ENCODE data around the gene LONRF2.

LONRF2 gene

GRCh38 chr2:100276716-100277115 is 45.6 kb downstream of the LONRF2 start:
- H3K9me3 ChIP-seq (ENCODE audit: control insufficient read depth, low read length), result no peaks in the 10 kb centered on the region
- no peaks in the 10 kb centered on the region for H3K36me3 ChIP-seq (ENCODE audit: control insufficient read depth, insufficient read depth, low read length)

GRCh38 chr2:100275200-100275589 is 47.1 kb downstream of the LONRF2 start:
- H3K9me3 ChIP-seq (ENCODE audit: control insufficient read depth, low read length), result no peaks in the 10 kb centered on the region
- H3K4me3 ChIP-seq (ENCODE audit: insufficient read depth, low read depth, low read length, poor library complexity, severe bottlenecking), result no peak overlapping the region
- H3K27ac ChIP-seq (ENCODE audit: insufficient read depth, low read length, poor library complexity, severe bottlenecking), result no peak overlapping the region
- H3K27me3 ChIP-seq (replicated peaks; ENCODE audit: control insufficient read depth, insufficient read depth, low read length, poor library complexity, severe bottlenecking), result no peaks in the 10 kb centered on the region
- no peak for DNase-seq
- H3K36me3 ChIP-seq (ENCODE audit: control insufficient read depth, insufficient read depth, low read length), result no peaks in the 10 kb centered on the region
- no peaks in the 10 kb centered on the region for H3K4me1 ChIP-seq (ENCODE audit: control insufficient read depth, insufficient read depth, low read length, poor library complexity, severe bottlenecking)

More at GRCh38 chr2:100276716-100277115, 45.6 kb downstream of the LONRF2 start:
- no peak for DNase-seq
- H3K27ac ChIP-seq (ENCODE audit: insufficient read depth, low read length, poor library complexity, severe bottlenecking), result no peak overlapping the region
- H3K27me3 ChIP-seq (replicated peaks; ENCODE audit: control insufficient read depth, insufficient read depth, low read length, poor library complexity, severe bottlenecking), result no peaks in the 10 kb centered on the region
- H3K4me3 ChIP-seq (ENCODE audit: insufficient read depth, low read depth, low read length, poor library complexity, severe bottlenecking), result no peak overlapping the region
- H3K4me1 ChIP-seq (ENCODE audit: control insufficient read depth, insufficient read depth, low read length, poor library complexity, severe bottlenecking), result no peaks in the 10 kb centered on the region

GRCh38 chr2:100274566-100275199 is 47.6 kb downstream of the LONRF2 start:
- no peaks in the 10 kb centered on the region for H3K36me3 ChIP-seq (ENCODE audit: control insufficient read depth, insufficient read depth, low read length)
- H3K4me3 ChIP-seq (ENCODE audit: insufficient read depth, low read depth, low read length, poor library complexity, severe bottlenecking), result no peak overlapping the region
- no peaks in the 10 kb centered on the region for H3K9me3 ChIP-seq (ENCODE audit: control insufficient read depth, low read length)

DNA sequence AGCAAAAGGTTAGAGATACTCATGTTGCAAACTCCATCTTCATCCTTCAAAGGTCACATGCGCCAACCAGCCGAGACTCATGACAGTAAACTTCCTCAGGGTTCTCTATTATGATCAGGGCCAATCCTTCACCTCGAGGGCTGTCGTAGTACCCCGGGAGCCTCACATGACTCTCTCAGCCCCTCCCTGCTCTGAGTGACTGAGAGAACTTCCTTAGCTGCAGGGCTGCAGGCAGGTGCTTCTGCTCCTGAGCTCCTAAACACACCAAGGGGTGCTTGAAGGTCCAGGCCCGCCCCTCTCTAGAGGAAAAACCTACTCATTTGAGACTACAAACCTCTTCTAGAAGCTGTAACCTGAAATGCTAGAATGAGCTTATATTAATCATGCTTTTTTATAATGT is 48.2 kb downstream of the LONRF2 start:
- Histone ChIP-seq H3K27me3 (replicated peaks; ENCODE audit: control insufficient read depth, insufficient read depth, low read length, poor library complexity, severe bottlenecking) (no peaks in the 10 kb centered on the region), H3K27ac (ENCODE audit: insufficient read depth, low read length, poor library complexity, severe bottlenecking) (no peak overlapping the region), H3K4me3 (ENCODE audit: insufficient read depth, low read depth, low read length, poor library complexity, severe bottlenecking) (no peak overlapping the region), H3K4me1 (ENCODE audit: control insufficient read depth, insufficient read depth, low read length, poor library complexity, severe bottlenecking) (no peaks in the 10 kb centered on the region), H3K9me3 (ENCODE audit: control insufficient read depth, low read length) (no peaks in the 10 kb centered on the region), H3K36me3 (ENCODE audit: control insufficient read depth, insufficient read depth, low read length) (no peaks in the 10 kb centered on the region)
- no peak for DNase-seq

More at GRCh38 chr2:100274566-100275199, 47.6 kb downstream of the LONRF2 start:
- Histone ChIP-seq H3K27me3 (replicated peaks; ENCODE audit: control insufficient read depth, insufficient read depth, low read length, poor library complexity, severe bottlenecking) (no peaks in the 10 kb centered on the region), H3K4me1 (ENCODE audit: control insufficient read depth, insufficient read depth, low read length, poor library complexity, severe bottlenecking) (no peaks in the 10 kb centered on the region), H3K27ac (ENCODE audit: insufficient read depth, low read length, poor library complexity, severe bottlenecking) (no peak overlapping the region)
- DNase-seq, result no peak

DNA sequence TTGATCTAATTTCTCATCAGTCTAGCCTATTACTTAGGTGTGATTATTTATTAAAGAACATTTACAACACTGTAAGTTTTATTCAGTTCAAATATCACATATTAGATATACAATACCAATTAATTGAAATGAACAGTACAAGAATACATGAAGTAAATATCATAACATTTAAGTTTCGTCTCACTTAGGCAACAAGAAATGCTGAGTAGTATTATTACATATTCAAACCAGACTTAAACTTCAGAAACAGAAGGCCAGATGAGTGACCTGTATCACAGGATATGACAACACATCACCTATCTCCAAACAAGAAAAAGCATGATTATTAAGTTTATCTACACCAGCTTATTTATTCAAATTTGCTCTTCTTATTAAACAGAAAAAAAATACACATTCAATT is 48.9 kb downstream of the LONRF2 start:
- DNase-seq, result no peak
- H3K27ac ChIP-seq (ENCODE audit: insufficient read depth, low read length, poor library complexity, severe bottlenecking), result no peak overlapping the region
- H3K36me3 ChIP-seq (ENCODE audit: control insufficient read depth, insufficient read depth, low read length), result no peaks in the 10 kb centered on the region
- H3K4me3 ChIP-seq (ENCODE audit: insufficient read depth, low read depth, low read length, poor library complexity, severe bottlenecking), result no peak overlapping the region
- H3K4me1 ChIP-seq (ENCODE audit: control insufficient read depth, insufficient read depth, low read length, poor library complexity, severe bottlenecking), result no peaks in the 10 kb centered on the region
- no peaks in the 10 kb centered on the region for H3K27me3 ChIP-seq (replicated peaks; ENCODE audit: control insufficient read depth, insufficient read depth, low read length, poor library complexity, severe bottlenecking)
- H3K9me3 ChIP-seq (ENCODE audit: control insufficient read depth, low read length), result no peaks in the 10 kb centered on the region

DNA sequence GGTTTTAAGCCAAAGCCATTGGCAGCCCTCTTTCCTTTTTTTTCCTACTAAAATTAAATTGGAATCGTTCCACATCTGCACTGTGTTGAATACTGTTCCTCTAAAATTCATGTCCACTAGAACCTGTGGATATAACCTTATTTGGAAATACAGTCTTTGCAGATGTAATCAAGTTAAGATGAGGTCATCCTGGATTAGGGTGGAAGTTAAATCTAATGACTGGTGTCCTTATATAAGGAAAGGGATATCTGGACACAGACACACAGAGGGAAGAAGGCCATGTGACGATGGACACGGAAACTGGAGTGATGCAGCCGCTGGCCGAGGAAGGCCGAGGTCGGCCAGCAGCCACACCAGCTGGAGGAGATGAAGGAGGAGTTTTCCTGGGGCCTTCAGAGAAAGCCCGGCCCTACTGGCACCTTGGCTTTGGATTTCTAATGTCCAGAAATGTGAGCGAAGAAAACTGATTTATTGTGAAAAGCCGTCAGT is 49.4 kb downstream of the LONRF2 start:
- Histone ChIP-seq H3K4me1 (ENCODE audit: control insufficient read depth, insufficient read depth, low read length, poor library complexity, severe bottlenecking) (no peaks in the 10 kb centered on the region), H3K9me3 (ENCODE audit: control insufficient read depth, low read length) (no peaks in the 10 kb centered on the region), H3K27me3 (replicated peaks; ENCODE audit: control insufficient read depth, insufficient read depth, low read length, poor library complexity, severe bottlenecking) (no peaks in the 10 kb centered on the region), H3K4me3 (ENCODE audit: insufficient read depth, low read depth, low read length, poor library complexity, severe bottlenecking) (no peak overlapping the region), H3K36me3 (ENCODE audit: control insufficient read depth, insufficient read depth, low read length) (no peaks in the 10 kb centered on the region), H3K27ac (ENCODE audit: insufficient read depth, low read length, poor library complexity, severe bottlenecking) (no peak overlapping the region)
- no peak for DNase-seq

- DNase-seq, result no peak
- no peaks in the 10 kb centered on the region for H3K27me3 ChIP-seq (replicated peaks; ENCODE audit: control insufficient read depth, insufficient read depth, low read length, poor library complexity, severe bottlenecking)
These were observed 51.1 kb downstream of the LONRF2 start for GRCh38 chr2:100271210-100271609.

DNA sequence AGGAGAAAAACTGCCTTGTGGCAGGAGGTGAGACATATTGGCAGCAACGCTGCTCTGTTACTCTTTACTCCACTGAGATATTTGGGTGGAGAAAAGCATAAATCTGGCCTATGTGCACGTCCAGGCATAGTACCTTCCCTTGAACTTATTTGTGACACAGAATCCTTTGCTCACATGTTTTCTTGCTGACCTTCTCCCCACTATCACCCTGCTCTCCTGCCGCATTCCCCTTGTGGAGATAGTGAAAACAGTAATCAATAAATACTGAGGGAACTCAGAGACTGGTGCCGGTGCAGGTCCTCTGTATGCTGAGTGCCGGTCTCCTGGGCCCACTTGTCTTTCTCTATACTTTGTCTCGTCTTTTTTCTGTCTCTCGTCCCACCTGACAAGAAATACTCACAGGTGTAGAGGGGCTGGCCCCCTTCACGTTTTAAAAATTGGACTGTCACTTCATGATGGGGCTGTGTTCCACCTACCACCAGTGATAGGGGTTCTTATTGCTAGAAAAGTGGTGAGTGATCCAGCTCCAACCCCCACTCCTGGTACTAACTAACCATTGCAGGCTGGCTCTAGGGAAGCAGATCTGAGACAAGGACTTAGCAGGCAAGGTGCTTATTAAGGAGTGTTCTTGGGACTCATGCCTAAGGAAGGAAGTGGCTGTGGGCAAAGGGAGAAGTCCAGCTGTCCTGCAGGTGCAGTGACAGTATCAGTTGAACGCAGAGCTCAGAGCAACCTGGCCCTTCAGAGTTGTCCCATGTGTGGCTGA is 51.7 kb downstream of the LONRF2 start:
- no peaks in the 10 kb centered on the region for H3K36me3 ChIP-seq (ENCODE audit: control insufficient read depth, insufficient read depth, low read length)
- no peaks in the 10 kb centered on the region for H3K9me3 ChIP-seq (ENCODE audit: control insufficient read depth, low read length)
- no peak overlapping the region for H3K27ac ChIP-seq (ENCODE audit: insufficient read depth, low read length, poor library complexity, severe bottlenecking)
- no peak for DNase-seq
- H3K4me1 ChIP-seq (ENCODE audit: control insufficient read depth, insufficient read depth, low read length, poor library complexity, severe bottlenecking), result no peaks in the 10 kb centered on the region
- H3K27me3 ChIP-seq (replicated peaks; ENCODE audit: control insufficient read depth, insufficient read depth, low read length, poor library complexity, severe bottlenecking), result no peaks in the 10 kb centered on the region
- H3K4me3 ChIP-seq (ENCODE audit: insufficient read depth, low read depth, low read length, poor library complexity, severe bottlenecking), result no peak overlapping the region

More at GRCh38 chr2:100271210-100271609, 51.1 kb downstream of the LONRF2 start:
- Histone ChIP-seq H3K4me1 (ENCODE audit: control insufficient read depth, insufficient read depth, low read length, poor library complexity, severe bottlenecking) (no peaks in the 10 kb centered on the region), H3K27ac (ENCODE audit: insufficient read depth, low read length, poor library complexity, severe bottlenecking) (no peak overlapping the region), H3K36me3 (ENCODE audit: control insufficient read depth, insufficient read depth, low read length) (no peaks in the 10 kb centered on the region), H3K4me3 (ENCODE audit: insufficient read depth, low read depth, low read length, poor library complexity, severe bottlenecking) (no peak overlapping the region), H3K9me3 (ENCODE audit: control insufficient read depth, low read length) (no peaks in the 10 kb centered on the region)

DNA sequence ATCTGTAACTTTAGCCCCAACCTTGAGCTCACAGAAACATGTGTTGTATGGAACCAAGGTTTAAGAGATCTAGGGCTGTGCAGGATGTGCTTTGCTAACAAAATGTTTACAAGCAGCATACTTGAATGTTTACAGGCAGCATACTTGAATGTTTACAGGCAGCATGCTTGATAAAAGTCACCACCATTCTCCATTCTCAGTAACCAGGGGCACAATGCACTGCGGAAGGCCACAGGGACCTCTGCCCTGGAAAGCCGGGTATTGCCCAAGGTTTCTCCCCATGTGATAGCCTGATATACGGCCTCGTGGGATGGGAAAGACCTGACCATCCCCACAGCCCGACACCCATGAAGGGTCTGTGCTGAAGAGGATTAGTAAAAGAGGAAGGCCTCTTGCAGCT is 52.4 kb downstream of the LONRF2 start:
- Histone ChIP-seq H3K9me3 (ENCODE audit: control insufficient read depth, low read length) (no peaks in the 10 kb centered on the region), H3K27ac (ENCODE audit: insufficient read depth, low read length, poor library complexity, severe bottlenecking) (no peak overlapping the region), H3K36me3 (ENCODE audit: control insufficient read depth, insufficient read depth, low read length) (no peaks in the 10 kb centered on the region), H3K4me3 (ENCODE audit: insufficient read depth, low read depth, low read length, poor library complexity, severe bottlenecking) (no peak overlapping the region), H3K27me3 (replicated peaks; ENCODE audit: control insufficient read depth, insufficient read depth, low read length, poor library complexity, severe bottlenecking) (no peaks in the 10 kb centered on the region), H3K4me1 (ENCODE audit: control insufficient read depth, insufficient read depth, low read length, poor library complexity, severe bottlenecking) (no peaks in the 10 kb centered on the region)
- DNase-seq, result no peak

DNA sequence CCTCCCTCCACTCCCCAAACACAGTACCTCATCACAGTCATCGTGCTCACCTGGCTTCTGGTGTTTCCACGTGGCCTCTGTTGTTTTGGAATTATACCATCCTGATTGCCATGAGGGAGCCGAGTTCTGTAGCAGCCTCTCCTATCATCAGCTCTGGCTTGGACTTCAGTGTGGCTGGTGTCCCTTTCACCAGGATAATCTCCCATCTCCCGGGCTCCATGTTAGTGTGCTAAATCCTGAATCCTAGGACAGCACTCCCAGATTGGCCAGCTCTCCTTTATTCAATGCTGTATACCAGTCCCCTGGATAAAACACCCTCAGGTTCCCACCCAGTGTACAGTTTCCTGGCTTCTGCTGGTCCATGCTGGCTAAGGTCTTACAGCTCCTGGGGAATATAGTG is 53.3 kb downstream of the LONRF2 start:
- H3K4me3 ChIP-seq (ENCODE audit: insufficient read depth, low read depth, low read length, poor library complexity, severe bottlenecking), result no peak overlapping the region
- no peak overlapping the region for H3K27ac ChIP-seq (ENCODE audit: insufficient read depth, low read length, poor library complexity, severe bottlenecking)
- H3K9me3 ChIP-seq (ENCODE audit: control insufficient read depth, low read length), result no peaks in the 10 kb centered on the region
- no peaks in the 10 kb centered on the region for H3K4me1 ChIP-seq (ENCODE audit: control insufficient read depth, insufficient read depth, low read length, poor library complexity, severe bottlenecking)
- no peak for DNase-seq
- no peaks in the 10 kb centered on the region for H3K27me3 ChIP-seq (replicated peaks; ENCODE audit: control insufficient read depth, insufficient read depth, low read length, poor library complexity, severe bottlenecking)
- H3K36me3 ChIP-seq (ENCODE audit: control insufficient read depth, insufficient read depth, low read length), result no peaks in the 10 kb centered on the region
